Endothelial cell (in vitro differentiated cells): Measurements from ENCODE around the gene RETREG2. TPM values are rescaled to one million over a fixed set of nuclear protein-coding genes. Genes with fewer than 3 reads are reported as not detected.

Source experiments
- DNase-seq: peaks from one replicate; pipeline ENCODE4 v3.0.0; 2021; ENCODE audit warnings: low spot score
- H3K27ac Mint-ChIP-seq: one replicate; pipeline ENCODE4 v1.8.0; 2021; ENCODE audit warnings: mixed read lengths, inconsistent platforms; ENCODE audit not compliant: unreplicated experiment
- H3K27me3 Mint-ChIP-seq: one replicate; pipeline ENCODE4 v1.8.0; 2021; ENCODE audit warnings: mild to moderate bottlenecking, moderate library complexity, mixed read lengths, inconsistent platforms; ENCODE audit not compliant: unreplicated experiment
- H3K36me3 Mint-ChIP-seq: one replicate; pipeline ENCODE4 v1.8.0; 2021; ENCODE audit warnings: mild to moderate bottlenecking, low read depth, mixed read lengths, inconsistent platforms; ENCODE audit not compliant: unreplicated experiment
- H3K4me1 Mint-ChIP-seq: one replicate; pipeline ENCODE4 v1.8.0; 2021; ENCODE audit warnings: mild to moderate bottlenecking, mixed read lengths, inconsistent platforms; ENCODE audit not compliant: unreplicated experiment
- H3K4me3 Mint-ChIP-seq: one replicate; pipeline ENCODE4 v1.8.0; 2021; ENCODE audit warnings: mild to moderate bottlenecking, mixed read lengths, inconsistent platforms; ENCODE audit not compliant: unreplicated experiment
- H3K9me3 Mint-ChIP-seq: one replicate; pipeline ENCODE4 v1.8.0; 2021; ENCODE audit warnings: mixed read lengths, inconsistent platforms; ENCODE audit not compliant: unreplicated experiment
- CTCF ChIP-seq: fragments of 200-600 bp; sonication (generic); IDR thresholded peaks from one replicate; pipeline ENCODE4 v1.5.0; 2021; ENCODE audit warnings: antibody characterized with exemption; ENCODE audit not compliant: unreplicated experiment
- total RNA-seq: library from RNA; stranded (reverse); fragmentation: NEBNext Ultra II Directional; extraction: Animal tissue kit (Norgen Biotek cat#: 25700); gene quantifications from one replicate; pipeline ENCODE4 v1.2.1, GENCODE V29; 2021; ENCODE audit not compliant: unreplicated experiment

The RETREG2 gene
- total RNA-seq, 1 donor from 2014 or later: 90.6 TPM

GRCh38 chr2:219225350-219225749 lies 47.3 kb downstream of the RETREG2 start:
- no peak for TF ChIP-seq CTCF
- Mint-ChIP-seq H3K36me3 (peaks cover 41% of the 10 kb centered on the region), H3K9me3 (no peaks in the 10 kb centered on the region), H3K27ac (no peak overlapping the region), H3K27me3 (peaks cover 8% of the 10 kb centered on the region), H3K4me1 (peaks cover 20% of the 10 kb centered on the region), H3K4me3 (peak overlapping the region; percentile 47)
- DNase-seq: no peak

- peaks cover 22% of the 10 kb centered on the region for H3K4me1 Mint-ChIP-seq
- peaks cover 34% of the 10 kb centered on the region for H3K36me3 Mint-ChIP-seq
- peaks cover 5% of the 10 kb centered on the region for H3K27me3 Mint-ChIP-seq
- no peak for DNase-seq
- H3K27ac Mint-ChIP-seq: peak overlapping the region; percentile 57
- peak overlapping the region; percentile 88 for H3K4me3 Mint-ChIP-seq
- H3K9me3 Mint-ChIP-seq: no peaks in the 10 kb centered on the region
- no peak for TF ChIP-seq CTCF
Measured at GRCh38 chr2:219228041-219228910, 50.2 kb downstream of the RETREG2 start.

- peak overlapping the region; percentile 88 for H3K4me3 Mint-ChIP-seq
- no peaks in the 10 kb centered on the region for H3K9me3 Mint-ChIP-seq
- DNase-seq: no peak
- TF ChIP-seq CTCF: no peak
- H3K27ac Mint-ChIP-seq: peak overlapping the region; percentile 57
- H3K4me1 Mint-ChIP-seq: peaks cover 22% of the 10 kb centered on the region
- H3K27me3 Mint-ChIP-seq: peaks cover 5% of the 10 kb centered on the region
- H3K36me3 Mint-ChIP-seq: peaks cover 30% of the 10 kb centered on the region
Measured at GRCh38 chr2:219228911-219229304, 50.8 kb downstream of the RETREG2 start.

GRCh38 chr2:219229305-219230058 lies 51.4 kb downstream of the RETREG2 start, which contains the start of the genes ANKZF1 and ATG9A:
Gene ANKZF1 (plus strand): TSS chr2:219229806. CDS start chr2:219230258, 452 bp downstream.
Gene ATG9A (minus strand): TSS chr2:219229636. CDS start chr2:219228024, 1,612 bp downstream.
- peaks cover 22% of the 10 kb centered on the region for H3K4me1 Mint-ChIP-seq
- no peaks in the 10 kb centered on the region for H3K9me3 Mint-ChIP-seq
- TF ChIP-seq CTCF: no peak
- H3K4me3 Mint-ChIP-seq: peak within 1 kb of the TSS; percentile 100
- peaks cover 5% of the 10 kb centered on the region for H3K27me3 Mint-ChIP-seq
- peaks cover 35% of the 10 kb centered on the region for H3K36me3 Mint-ChIP-seq
- peak within 1 kb of the TSS; percentile 99 for H3K27ac Mint-ChIP-seq
- DNase-seq: peak; percentile 95
